IPS-18a (cell line): Measurements from ENCODE around the gene INTS7.

Experiments used
- H3K27ac ChIP-seq: one replicate; pipeline ENCODE4 v1.5.1; 2013; ENCODE audit warnings: low read length
- H3K27me3 ChIP-seq: one replicate; pipeline ENCODE4 v1.6.1; 2013; ENCODE audit warnings: mild to moderate bottlenecking, low read length; ENCODE audit not compliant: control insufficient read depth, insufficient read depth
- H3K36me3 ChIP-seq: one replicate; pipeline ENCODE4 v1.6.1; 2013; ENCODE audit warnings: low read depth, low read length; ENCODE audit not compliant: control insufficient read depth
- H3K4me1 ChIP-seq: one replicate; pipeline ENCODE4 v1.6.1; 2013; ENCODE audit warnings: low read depth, low read length; ENCODE audit not compliant: control insufficient read depth
- H3K4me3 ChIP-seq: one replicate; pipeline ENCODE4 v1.5.1; 2013; ENCODE audit warnings: low read length
- H3K9ac ChIP-seq: one replicate; pipeline ENCODE4 v1.6.1; 2013; ENCODE audit warnings: mild to moderate bottlenecking, low read length, moderate library complexity
- H3K9me3 ChIP-seq: one replicate; pipeline ENCODE4 v1.6.1; 2013; ENCODE audit warnings: low read depth, low read length; ENCODE audit not compliant: control insufficient read depth

Gene INTS7

GRCh38 chr1:212035123-212035834 is at the start of gene INTS7, which contains the start of gene DTL:
TSS of gene INTS7 (minus strand) at chr1:212035557. CDS start at chr1:212035437, 120 bp downstream.
TSS of gene DTL (plus strand) at chr1:212035748. CDS start at chr1:212035891, 143 bp downstream.
- Histone ChIP-seq H3K27ac (peak within 1 kb of the TSS; percentile 89), H3K27me3 (no peaks in the 10 kb centered on the region), H3K4me3 (peak within 1 kb of the TSS; percentile 100), H3K36me3 (peaks cover 7% of the 10 kb centered on the region), H3K9me3 (no peaks in the 10 kb centered on the region), H3K9ac (peak within 1 kb of the TSS; percentile 98), H3K4me1 (peaks cover 6% of the 10 kb centered on the region)

- Histone ChIP-seq H3K36me3 (peaks cover 74% of the 10 kb centered on the region), H3K27ac (no peak overlapping the region), H3K4me3 (no peak overlapping the region), H3K9ac (no peak overlapping the region), H3K9me3 (no peaks in the 10 kb centered on the region), H3K4me1 (no peaks in the 10 kb centered on the region), H3K27me3 (no peaks in the 10 kb centered on the region)
Observed at GRCh38 chr1:212082765-212083406, 47.5 kb upstream of the INTS7 start.

DNA sequence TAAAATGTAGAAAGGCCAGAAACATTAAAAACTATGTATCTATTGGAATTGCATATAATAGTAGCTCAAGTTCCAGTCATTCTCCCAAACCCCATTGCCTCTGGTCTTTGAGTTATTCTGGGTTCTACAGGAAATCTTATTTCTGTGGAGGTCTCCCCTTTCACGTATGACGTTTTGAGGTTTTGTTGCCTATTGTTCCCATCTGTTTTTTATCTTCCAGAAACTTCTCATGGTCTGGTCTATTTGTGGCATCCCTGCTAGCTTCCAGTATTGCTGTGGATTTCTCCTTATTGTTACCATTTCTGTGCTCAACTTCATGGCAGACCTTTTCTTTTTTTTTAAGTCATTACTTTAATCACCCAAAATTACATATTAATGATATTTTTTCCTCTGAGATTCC is 43.5 kb upstream of the INTS7 start:
- Histone ChIP-seq H3K27me3 (no peaks in the 10 kb centered on the region), H3K9me3 (no peaks in the 10 kb centered on the region), H3K27ac (no peak overlapping the region), H3K9ac (no peak overlapping the region), H3K4me3 (no peak overlapping the region), H3K36me3 (peaks cover 93% of the 10 kb centered on the region), H3K4me1 (no peaks in the 10 kb centered on the region)

DNA sequence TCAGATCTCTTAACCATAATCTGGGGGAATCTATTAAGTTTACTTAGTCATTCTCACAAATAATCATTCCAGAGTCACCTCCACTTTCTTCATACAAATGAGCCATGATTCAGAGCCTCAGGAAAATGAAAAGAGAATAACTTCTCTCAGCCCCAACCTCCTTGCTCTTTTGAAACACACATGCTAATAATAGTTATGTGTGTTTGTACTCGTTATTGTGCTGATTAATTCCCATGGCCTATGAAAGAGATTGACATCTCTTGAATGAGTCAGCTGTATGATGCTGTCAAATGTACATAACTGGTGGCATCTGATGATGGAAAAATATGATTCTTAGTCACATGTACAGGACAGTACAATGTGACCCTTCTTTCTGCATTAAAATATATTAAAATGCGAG is 41.7 kb upstream of the INTS7 start:
- Histone ChIP-seq H3K4me3 (no peak overlapping the region), H3K4me1 (no peaks in the 10 kb centered on the region), H3K27ac (no peak overlapping the region), H3K27me3 (no peaks in the 10 kb centered on the region), H3K9ac (no peak overlapping the region), H3K9me3 (no peaks in the 10 kb centered on the region), H3K36me3 (peaks cover 89% of the 10 kb centered on the region)

DNA sequence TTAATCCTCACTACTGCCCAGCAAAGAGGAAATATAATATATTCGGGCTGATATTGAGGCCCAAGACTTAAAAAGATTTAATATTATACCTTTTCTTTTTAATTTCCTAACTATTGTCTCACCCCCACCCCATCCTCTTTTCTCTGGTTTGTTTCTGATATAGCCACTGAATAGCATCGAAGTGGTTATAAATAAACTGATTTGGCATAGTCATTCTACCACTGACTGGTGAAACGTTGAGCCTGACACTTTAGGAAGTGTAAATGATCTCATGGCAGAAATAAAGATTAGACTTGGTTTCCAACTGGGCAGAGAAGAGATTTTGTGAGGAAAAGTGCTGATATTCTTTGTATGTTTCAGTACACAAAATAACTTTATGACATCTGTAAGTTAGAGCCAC is 39.5 kb upstream of the INTS7 start:
- H3K36me3 ChIP-seq: peaks cover 89% of the 10 kb centered on the region
- no peaks in the 10 kb centered on the region for H3K27me3 ChIP-seq
- no peaks in the 10 kb centered on the region for H3K4me1 ChIP-seq
- H3K27ac ChIP-seq: no peak overlapping the region
- no peaks in the 10 kb centered on the region for H3K9me3 ChIP-seq
- H3K9ac ChIP-seq: no peak overlapping the region
- no peak overlapping the region for H3K4me3 ChIP-seq

GRCh38 chr1:212074313-212074712 is 39.0 kb upstream of the INTS7 start:
- Histone ChIP-seq H3K4me3 (no peak overlapping the region), H3K4me1 (no peaks in the 10 kb centered on the region), H3K9ac (no peak overlapping the region), H3K9me3 (no peaks in the 10 kb centered on the region), H3K27me3 (no peaks in the 10 kb centered on the region), H3K27ac (no peak overlapping the region), H3K36me3 (peaks cover 86% of the 10 kb centered on the region)

DNA sequence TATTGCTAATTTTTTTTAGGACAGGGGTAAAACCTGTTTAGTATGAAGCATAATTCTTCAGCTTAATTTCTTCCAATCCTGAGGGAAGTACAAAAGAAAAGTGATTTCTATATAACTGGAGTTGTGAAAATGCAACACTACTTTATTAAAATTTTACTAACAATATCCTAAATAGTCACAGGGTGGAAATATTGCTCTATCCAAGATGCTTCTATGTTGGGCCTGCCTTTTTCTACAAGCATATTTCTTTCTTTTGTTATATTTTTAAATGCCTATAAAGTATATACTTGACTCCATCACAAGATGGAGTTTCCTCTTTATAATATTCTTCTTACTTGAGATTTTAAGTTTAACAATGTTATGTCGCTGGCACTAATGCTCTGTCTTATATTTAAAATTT is 38.1 kb upstream of the INTS7 start:
- H3K9ac ChIP-seq: no peak overlapping the region
- no peaks in the 10 kb centered on the region for H3K4me1 ChIP-seq
- no peak overlapping the region for H3K27ac ChIP-seq
- H3K4me3 ChIP-seq: no peak overlapping the region
- H3K27me3 ChIP-seq: no peaks in the 10 kb centered on the region
- H3K9me3 ChIP-seq: no peaks in the 10 kb centered on the region
- peaks cover 81% of the 10 kb centered on the region for H3K36me3 ChIP-seq

DNA sequence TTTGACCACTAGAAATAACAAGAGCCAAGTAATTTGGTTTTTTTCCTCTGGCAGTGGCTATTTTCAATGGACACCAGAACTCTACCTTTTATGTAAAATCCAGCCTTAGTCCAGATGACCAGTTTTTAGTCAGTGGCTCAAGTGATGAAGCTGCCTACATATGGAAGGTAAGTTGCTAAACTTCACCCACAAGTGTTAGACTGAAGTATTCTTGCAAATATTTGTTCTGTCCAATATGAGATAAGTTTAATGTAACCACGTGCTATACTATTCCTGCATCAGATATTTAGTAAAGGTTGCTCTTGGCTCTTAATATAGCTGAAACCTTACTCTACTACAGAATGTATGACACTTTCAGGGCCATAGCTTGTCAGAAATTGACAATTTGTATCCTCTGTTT is 36.7 kb upstream of the INTS7 start:
- H3K9ac ChIP-seq: no peak overlapping the region
- peaks cover 82% of the 10 kb centered on the region for H3K36me3 ChIP-seq
- H3K27ac ChIP-seq: no peak overlapping the region
- no peaks in the 10 kb centered on the region for H3K9me3 ChIP-seq
- no peaks in the 10 kb centered on the region for H3K4me1 ChIP-seq
- H3K4me3 ChIP-seq: no peak overlapping the region
- H3K27me3 ChIP-seq: no peaks in the 10 kb centered on the region

DNA sequence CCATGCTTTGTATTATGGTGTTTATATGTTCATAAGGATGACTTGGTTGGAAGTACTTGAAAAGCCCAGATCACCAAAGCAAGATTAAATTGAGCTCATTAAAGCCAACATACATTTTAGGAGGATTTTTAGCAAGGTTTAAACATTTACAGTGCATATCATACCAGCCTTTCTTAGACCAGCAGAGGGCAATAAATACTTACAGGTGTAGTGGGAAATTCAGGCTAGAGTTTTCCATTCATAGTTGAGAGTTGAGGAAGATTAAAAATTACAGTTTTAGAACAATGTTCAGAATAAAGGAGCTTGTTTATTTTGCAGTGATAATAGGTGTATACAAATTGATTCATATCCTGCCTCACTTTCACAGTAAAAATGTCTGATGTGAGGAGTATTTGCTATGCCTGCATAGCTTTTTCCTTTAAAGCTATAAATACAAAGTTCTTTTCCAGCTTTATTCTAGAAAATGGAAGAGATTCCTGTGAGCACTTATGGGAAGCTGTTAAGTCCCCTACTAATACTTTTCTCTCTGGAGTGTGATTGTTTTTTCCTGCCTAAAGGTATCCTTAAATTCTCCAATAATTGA is 35.5 kb upstream of the INTS7 start:
- H3K9ac ChIP-seq: no peak overlapping the region
- no peak overlapping the region for H3K4me3 ChIP-seq
- H3K4me1 ChIP-seq: no peaks in the 10 kb centered on the region
- no peaks in the 10 kb centered on the region for H3K9me3 ChIP-seq
- H3K27me3 ChIP-seq: no peaks in the 10 kb centered on the region
- no peak overlapping the region for H3K27ac ChIP-seq
- peaks cover 82% of the 10 kb centered on the region for H3K36me3 ChIP-seq

DNA sequence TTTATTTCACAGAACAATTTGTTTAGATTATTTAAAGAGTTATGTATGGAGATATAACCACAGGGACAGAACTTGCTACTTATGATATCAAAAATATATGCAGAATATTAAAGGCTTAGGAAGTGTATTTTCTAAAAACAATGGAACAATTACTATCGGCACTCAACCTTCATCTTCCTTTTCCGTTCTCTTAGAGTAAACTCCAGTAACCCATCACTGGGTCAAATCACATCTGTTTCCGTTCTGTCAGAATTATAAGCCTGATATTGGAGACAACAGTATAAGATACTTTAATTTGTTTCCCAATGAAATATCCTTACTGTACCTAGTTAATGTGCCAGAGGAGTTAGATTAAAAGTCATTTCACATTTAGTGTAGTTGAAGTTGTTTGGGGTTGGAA is 32.4 kb upstream of the INTS7 start:
- H3K4me1 ChIP-seq: no peaks in the 10 kb centered on the region
- H3K36me3 ChIP-seq: peaks cover 75% of the 10 kb centered on the region
- no peak overlapping the region for H3K9ac ChIP-seq
- no peak overlapping the region for H3K4me3 ChIP-seq
- no peaks in the 10 kb centered on the region for H3K9me3 ChIP-seq
- no peaks in the 10 kb centered on the region for H3K27me3 ChIP-seq
- no peak overlapping the region for H3K27ac ChIP-seq

- Histone ChIP-seq H3K4me1 (no peaks in the 10 kb centered on the region), H3K9me3 (no peaks in the 10 kb centered on the region), H3K9ac (no peak overlapping the region), H3K27ac (no peak overlapping the region), H3K36me3 (peaks cover 59% of the 10 kb centered on the region), H3K4me3 (no peak overlapping the region), H3K27me3 (no peaks in the 10 kb centered on the region)
Observed at GRCh38 chr1:212062832-212063438, 27.6 kb upstream of the INTS7 start.
